ENCODE data around the gene LNPK.
"Not testable (repeated sequence)": the region's sequence is repeated elsewhere in the genome, so short reads cannot be mapped to it uniquely, and the experiment has no call there.

Gene LNPK

GRCh38 chr2:175904035-175904434 is 98.0 kb downstream of the LNPK start:
- DNase-seq (ENCODE audit: low spot score) = no peak

GRCh38 chr2:175903384-175903936 is 98.6 kb downstream of the LNPK start:
- no peak for DNase-seq (ENCODE audit: low spot score)

- DNase-seq (ENCODE audit: low spot score) = not testable (repeated sequence)
These were observed 106.1 kb downstream of the LNPK start for GRCh38 chr2:175895957-175896356.

GRCh38 chr2:175892046-175892445 is 110.0 kb downstream of the LNPK start:
- no peak for DNase-seq (ENCODE audit: low spot score)

- no peak for DNase-seq (ENCODE audit: low spot score)
These were observed 111.3 kb downstream of the LNPK start for GRCh38 chr2:175890636-175891242.

- no peak for DNase-seq (ENCODE audit: low spot score)
These were observed 112.3 kb downstream of the LNPK start for GRCh38 chr2:175889701-175890302.

- DNase-seq (ENCODE audit: low spot score) = no peak
These were observed 114.3 kb downstream of the LNPK start for GRCh38 chr2:175887776-175888175.

GRCh38 chr2:175884697-175885393 is 117.2 kb downstream of the LNPK start:
- DNase-seq (ENCODE audit: low spot score) = no peak

- no peak for DNase-seq (ENCODE audit: low spot score)
These were observed 118.4 kb downstream of the LNPK start for GRCh38 chr2:175883586-175884194.

GRCh38 chr2:175879679-175880078 is 122.4 kb downstream of the LNPK start:
- no peak for DNase-seq (ENCODE audit: low spot score)

GRCh38 chr2:175877845-175878544 is 124.1 kb downstream of the LNPK start:
- no peak for DNase-seq (ENCODE audit: low spot score)

- DNase-seq (ENCODE audit: low spot score) = no peak
These were observed 127.8 kb downstream of the LNPK start for GRCh38 chr2:175874291-175874690.
